T47D (cell line): ENCODE results near the gene CPNE9.
A peak's percentile ranks its signal among the peaks of the same experiment; 100 is the strongest.

ENCODE experiments used
- DNase-seq, 2 experiments: peaks; one replicate each; pipeline versions ENCODE4 v3.0.0 to v3.0.0-alpha.2; 2011 to 2012; ENCODE audit warnings: low read depth in 1 of 2, low spot score in 1 of 2
- JUND ChIP-seq: IDR thresholded peaks from 2 replicates; pipeline ENCODE4 v1.6.1; 2012; ENCODE audit warnings: low read depth
- in situ Hi-C: cut with HindIII; loops from 2 replicates; pipeline ENCODE4 v1.10.0; 2016; ENCODE audit warnings: low sequenced_read_pairs, low pct_unique_long_range_greater_than_20kb

Gene CPNE9

DNA sequence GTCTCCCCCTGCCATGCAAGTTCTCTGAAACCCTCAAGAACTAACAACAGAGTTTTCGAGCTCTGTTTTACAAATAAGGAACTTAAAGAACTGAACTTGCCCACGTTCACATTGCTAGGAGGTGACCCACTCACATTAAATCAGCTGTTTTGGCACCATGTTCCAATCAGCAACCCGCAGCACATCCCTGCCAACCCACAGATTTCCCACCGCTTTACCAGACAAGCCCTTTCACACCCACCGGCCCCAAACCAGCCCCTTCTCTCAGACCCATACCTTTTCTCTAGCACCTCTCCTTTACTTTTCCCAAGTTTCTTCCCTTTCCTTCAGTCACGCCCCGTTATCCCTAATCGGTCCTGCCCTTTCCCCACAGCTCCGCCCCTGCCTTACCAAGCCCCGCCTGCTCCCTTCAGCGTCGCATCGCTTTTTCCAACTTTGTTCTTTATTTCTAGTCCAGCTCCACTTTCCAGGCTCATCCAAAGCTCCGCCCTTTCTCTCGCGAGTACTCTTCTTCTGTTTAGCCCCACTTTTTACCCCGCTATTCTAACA is 27.1 kb downstream of the CPNE9 start:
- in situ Hi-C loops, result no loop called here
- DNase-seq, result peak in 1 of 2 experiments; percentile 67

DNA sequence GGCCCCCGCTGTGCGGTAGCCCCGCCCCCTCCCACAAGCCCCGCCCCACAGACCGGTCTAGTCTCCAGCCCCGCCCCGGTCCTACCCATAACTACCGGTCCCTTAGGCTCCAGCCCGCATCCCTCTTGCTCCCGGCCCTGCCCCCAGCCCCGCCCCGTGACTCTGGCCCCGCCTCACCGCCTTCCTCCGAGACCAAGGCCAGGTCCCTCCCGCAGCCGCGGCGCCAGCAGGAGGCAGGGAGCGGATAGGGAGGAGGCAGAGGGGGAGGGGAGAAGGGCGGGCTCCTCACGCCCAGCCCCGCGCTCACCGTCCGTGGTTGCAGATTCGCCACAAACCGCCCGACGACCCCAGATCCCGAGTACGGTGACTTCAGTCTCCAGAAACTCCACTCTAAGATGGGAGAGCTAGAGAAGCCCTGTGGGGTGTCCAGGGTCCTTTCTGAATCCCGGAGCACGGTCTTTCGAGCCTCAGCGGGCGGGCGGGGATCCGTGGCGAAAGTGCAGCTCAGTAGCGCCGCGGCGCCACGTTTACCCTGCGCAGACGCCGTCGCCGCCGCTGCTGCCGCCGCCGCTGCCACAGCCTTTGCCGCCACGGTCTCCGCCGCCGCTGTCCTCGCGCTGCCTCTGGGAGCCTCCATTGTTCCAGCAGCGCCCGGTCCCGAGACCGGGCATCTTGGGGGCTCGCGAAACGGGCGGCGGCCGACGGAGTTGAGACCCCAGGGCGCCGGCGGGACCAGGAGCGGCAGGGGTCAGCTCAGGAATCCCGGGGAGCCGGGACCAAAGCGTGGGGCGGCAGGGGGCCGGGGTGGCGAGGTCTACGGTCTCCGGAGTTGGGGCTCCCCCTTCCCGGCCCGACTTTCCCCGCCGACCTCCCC is 27.8 kb downstream of the CPNE9 start, which contains the start of gene BRPF1:
Gene BRPF1, plus strand, starts transcription at position 530 of the 874 bp plus-strand sequence. CDS start 2,406 bp downstream, outside the sequence.
- in situ Hi-C loops, result no loop called here
- DNase-seq, result peak; percentile 98 to 99
- no peak for TF ChIP-seq JUND

More for the DNA sequence above, 27.1 kb downstream of the CPNE9 start:
- TF ChIP-seq JUND, result no peak

DNA sequence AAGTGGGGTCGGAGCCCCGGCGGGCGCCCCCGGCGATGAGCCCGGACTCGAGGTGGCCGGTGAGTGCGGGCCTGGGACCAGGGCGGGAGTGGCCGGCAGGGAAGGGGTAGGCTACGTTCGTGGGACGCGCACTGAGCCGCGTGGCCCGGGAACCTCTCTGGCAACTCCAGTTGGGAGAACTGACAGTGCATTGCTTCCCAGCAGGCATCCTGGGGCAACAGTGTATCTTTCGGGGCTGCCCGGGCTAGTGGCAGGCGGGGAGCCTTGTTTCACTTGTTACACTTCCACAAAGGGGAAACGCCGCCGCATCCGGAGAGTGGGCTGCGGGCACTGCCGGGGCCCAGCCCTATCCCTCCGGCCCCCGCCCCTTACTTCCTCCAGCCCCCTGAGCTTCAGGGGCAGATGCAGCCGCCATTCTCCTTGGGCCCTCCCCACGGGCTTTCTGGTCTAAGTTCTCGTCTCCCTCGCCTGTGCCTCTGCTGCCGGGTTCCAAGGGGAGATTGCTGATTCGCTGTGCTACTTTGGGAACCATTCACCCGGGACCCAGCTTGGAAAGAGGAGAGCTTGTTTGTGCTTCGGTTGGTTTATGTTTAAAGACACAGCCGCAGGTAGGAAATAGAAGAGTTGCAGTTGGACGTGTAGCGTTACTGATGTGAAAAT is 28.6 kb downstream of the CPNE9 start:
- in situ Hi-C loops, result no loop called here
- DNase-seq, result peak in 1 of 2 experiments; percentile 5
- no peak for TF ChIP-seq JUND

DNA sequence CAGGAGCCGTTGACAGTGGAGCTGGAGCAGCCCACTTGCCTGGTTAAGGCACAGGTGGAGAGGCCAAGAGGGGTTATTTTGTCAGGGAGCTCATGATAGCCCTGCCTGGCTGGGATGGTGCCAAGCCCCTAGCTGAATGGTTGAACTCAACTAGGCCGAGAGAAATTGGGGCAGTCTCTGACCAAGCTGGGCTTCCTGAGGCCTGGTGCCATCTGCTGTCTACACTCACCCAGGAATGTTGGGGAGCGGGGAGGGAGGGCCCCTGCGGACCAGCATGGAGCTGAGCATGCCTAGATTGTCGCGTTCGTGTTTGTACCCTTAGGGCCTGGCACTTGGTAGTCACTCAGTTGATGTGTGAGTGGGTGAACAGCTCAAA is 29.1 kb downstream of the CPNE9 start:
- peak in 1 of 2 experiments; percentile 37 for DNase-seq
- no peak for TF ChIP-seq JUND
- in situ Hi-C loops, result no loop called here

DNA sequence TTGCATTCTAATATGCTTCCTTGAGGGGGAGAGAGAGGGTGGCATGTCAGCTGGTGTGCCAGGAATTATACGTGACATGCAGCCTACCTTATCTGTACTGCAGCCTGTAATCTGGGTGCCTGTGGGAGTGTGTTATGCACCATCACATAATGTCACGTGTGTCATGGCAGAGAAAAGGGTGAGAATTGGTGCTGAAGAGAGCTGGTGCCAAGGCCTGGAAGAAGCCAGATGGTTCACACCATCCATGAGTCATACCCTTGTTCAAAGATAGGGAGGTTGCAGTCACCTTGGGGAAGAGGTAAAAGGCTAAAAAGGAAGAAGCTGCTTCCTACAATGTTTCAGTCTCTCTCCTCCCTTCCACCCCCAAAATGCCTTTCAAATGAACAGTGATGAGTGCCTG is 33.2 kb downstream of the CPNE9 start:
- no peak for DNase-seq
- TF ChIP-seq JUND, result no peak
- in situ Hi-C loops, result no loop called here

DNA sequence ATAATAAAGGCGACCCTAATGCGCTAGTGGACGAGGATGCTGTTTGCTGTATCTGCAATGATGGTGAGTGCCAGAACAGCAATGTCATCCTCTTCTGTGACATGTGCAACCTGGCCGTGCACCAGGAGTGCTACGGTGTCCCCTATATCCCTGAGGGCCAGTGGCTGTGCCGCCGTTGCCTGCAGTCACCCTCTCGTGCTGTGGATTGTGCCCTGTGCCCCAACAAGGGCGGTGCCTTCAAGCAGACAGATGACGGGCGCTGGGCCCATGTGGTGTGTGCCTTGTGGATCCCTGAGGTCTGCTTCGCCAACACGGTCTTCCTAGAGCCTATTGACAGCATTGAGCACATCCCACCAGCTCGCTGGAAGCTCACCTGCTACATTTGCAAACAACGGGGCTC is 35.5 kb downstream of the CPNE9 start:
- no peak for DNase-seq
- no peak for TF ChIP-seq JUND
- in situ Hi-C loops, result no loop called here

DNA sequence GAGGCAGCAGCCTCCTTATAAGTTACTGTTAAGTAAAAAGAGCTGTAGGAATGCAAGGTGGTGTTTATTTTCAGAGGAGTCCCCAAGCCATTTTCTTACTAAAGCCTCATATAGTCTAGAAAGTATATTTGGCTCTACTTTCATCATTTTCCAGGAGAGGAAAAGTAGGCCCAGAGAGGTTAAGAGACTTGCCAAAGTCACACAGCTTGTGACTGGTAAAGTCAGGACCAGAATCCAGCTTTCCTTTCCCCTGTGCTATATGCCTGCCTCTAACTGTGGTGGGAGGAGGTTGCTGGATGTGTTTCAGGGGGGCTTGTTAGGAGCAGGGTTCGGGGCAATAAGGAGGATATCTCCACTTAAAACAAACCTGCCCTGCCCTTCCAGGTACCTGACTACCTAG is 38.9 kb downstream of the CPNE9 start:
- in situ Hi-C loops, result no loop called here
- no peak for DNase-seq
- no peak for TF ChIP-seq JUND

DNA sequence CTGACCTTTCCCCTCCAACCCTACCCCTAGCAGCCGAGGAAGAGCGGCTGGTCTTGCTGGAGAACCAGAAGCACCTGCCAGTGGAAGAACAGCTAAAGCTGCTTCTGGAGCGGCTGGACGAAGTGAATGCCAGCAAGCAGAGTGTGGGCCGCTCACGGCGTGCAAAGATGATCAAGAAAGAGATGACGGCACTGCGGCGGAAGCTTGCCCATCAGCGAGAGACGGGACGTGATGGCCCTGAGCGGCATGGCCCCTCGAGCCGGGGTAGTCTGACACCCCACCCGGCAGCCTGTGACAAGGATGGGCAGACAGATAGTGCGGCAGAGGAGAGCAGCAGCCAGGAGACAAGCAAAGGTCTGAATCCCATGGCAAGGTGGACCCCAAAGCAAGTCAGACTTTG is 39.9 kb downstream of the CPNE9 start:
- in situ Hi-C loops, result no loop called here
- DNase-seq, result no peak
- no peak for TF ChIP-seq JUND

DNA sequence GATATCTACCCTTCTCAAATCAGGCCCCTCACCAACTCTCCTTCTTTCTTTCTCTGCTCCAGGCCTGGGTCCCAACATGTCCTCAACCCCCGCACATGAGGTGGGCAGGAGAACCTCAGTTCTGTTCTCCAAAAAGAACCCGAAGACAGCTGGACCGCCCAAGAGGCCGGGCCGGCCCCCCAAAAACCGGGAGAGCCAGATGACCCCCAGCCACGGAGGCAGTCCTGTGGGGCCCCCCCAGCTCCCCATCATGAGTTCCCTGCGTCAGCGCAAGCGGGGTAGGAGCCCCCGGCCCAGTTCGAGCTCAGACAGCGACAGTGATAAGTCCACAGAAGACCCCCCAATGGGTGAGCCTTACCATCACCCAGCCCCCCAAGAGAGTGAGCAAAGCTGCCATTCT is 40.5 kb downstream of the CPNE9 start:
- in situ Hi-C loops, result no loop called here
- DNase-seq, result no peak
- TF ChIP-seq JUND, result no peak

DNA sequence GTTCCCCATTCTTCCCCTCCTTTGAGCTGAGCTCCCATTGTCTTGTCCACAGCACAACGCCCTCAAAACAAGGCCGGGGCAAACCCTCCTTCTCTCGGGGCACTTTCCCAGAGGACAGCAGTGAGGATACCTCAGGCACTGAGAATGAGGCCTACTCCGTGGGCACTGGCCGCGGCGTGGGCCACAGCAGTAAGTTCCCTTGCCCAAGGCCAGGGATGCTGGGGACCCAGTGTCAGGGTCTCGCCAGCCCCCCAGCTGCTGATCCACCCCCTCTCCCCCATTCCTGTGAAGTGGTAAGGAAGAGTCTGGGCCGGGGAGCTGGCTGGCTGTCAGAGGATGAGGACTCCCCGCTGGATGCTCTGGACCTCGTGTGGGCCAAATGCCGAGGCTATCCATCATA is 41.9 kb downstream of the CPNE9 start:
- no peak for TF ChIP-seq JUND
- in situ Hi-C loops, result no loop called here
- no peak for DNase-seq

DNA sequence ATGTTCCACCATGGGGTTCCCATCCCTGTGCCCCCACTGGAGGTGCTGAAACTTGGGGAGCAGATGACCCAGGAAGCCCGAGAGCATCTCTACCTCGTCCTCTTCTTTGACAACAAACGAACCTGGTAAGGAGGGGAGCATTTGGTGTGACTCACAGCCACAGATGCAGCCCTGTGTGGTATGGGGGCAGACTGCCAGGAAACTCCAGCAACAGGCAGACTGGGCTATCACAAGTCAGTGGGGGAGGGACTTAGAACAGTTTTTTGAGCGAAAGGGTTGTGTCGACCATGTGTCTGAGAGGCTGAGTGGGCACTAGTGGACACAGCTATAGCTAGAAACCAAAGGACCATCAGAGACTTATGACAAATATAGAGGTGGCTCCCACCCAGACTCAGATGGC is 42.7 kb downstream of the CPNE9 start:
- no peak for DNase-seq
- no peak for TF ChIP-seq JUND
- in situ Hi-C loops, result no loop called here

DNA sequence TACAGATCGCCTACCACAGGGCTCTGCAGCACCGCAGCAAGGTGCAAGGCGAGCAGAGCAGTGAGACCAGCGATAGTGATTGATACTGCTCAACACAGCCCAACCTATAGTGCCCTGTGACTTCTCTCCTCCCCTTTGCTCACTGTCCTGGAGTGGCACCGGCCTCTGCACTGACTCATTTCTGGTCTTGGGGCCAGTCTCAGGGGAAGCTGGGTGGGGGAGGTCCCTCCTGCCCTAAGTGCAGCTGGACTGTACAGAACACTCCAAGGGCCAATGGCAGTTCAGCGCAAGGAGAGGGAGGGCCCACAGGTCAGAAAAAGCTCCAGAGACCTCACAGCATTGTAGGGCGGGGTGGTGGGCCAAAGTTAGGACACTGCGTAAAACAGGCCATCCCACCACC is 43.6 kb downstream of the CPNE9 start:
- in situ Hi-C loops, result no loop called here
- TF ChIP-seq JUND, result no peak
- no peak for DNase-seq

DNA sequence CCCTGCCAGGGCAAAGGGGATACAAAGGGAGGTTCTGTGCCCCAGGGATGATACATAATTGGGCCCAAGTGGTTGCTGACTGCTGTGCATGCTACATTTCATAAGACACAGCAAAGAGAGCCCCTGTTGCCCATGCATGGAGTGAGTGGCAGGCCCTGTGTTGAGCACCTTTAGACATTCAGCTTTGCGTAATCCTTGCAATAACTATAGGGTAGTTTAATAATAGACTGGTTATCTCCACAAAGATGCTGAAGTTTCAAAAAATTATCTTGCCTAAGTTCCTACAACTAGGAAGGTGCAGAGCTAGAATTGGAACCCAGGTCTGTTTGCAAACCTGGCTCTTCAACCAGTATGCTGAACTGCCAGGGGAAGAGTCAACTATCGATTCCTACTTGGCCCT is 44.4 kb downstream of the CPNE9 start:
- in situ Hi-C loops, result no loop called here
- DNase-seq, result no peak

More for the DNA sequence above, 44.4 kb downstream of the CPNE9 start:
- TF ChIP-seq JUND, result no peak
